Neural cell (in vitro differentiated cells): ENCODE measurements around the gene APPBP2. TPM values are rescaled to one million over a fixed set of nuclear protein-coding genes. Genes with fewer than 3 reads are reported as not detected.

Source experiments
- H2AFZ ChIP-seq: fragments of 200-600, 300-800 bp; sonication (generic), shearing (Covaris generic); 2 replicates; pipeline ENCODE4 v1.6.0; 2014; ENCODE audit warnings: low read depth, mild to moderate bottlenecking, antibody characterized with exemption, low read length, moderate library complexity
- H3F3A ChIP-seq: fragments of 200-600 bp; shearing (Covaris generic); 2 replicates; pipeline ENCODE4 v1.6.1; 2016; ENCODE audit warnings: mild to moderate bottlenecking, moderate library complexity, mixed read lengths, antibody characterized with exemption, low read length; ENCODE audit not compliant: insufficient read depth, poor library complexity, severe bottlenecking
- H3K27ac ChIP-seq: fragments of 200-600, 300-800 bp; sonication (generic), shearing (Covaris generic); 2 replicates; pipeline ENCODE4 v1.5.1; 2014; ENCODE audit warnings: mild to moderate bottlenecking, low read length, moderate library complexity
- H3K27me3 ChIP-seq: fragments of 300-800, 200-600 bp; sonication (generic), shearing (Covaris generic); 2 replicates; pipeline ENCODE4 v1.6.0; 2014; ENCODE audit warnings: mild to moderate bottlenecking, low read depth, low read length, moderate library complexity; ENCODE audit not compliant: insufficient read depth
- H3K36me3 ChIP-seq: fragments of 300-800, 200-600 bp; sonication (generic), shearing (Covaris generic); 2 replicates; pipeline ENCODE4 v1.5.1; 2014; ENCODE audit warnings: mild to moderate bottlenecking, antibody characterized with exemption, low read length, moderate library complexity; ENCODE audit not compliant: insufficient read depth
- H3K4me2 ChIP-seq: fragments of 300-800, 200-600 bp; sonication (generic), shearing (Covaris generic); 2 replicates; pipeline ENCODE4 v1.6.0; 2014; ENCODE audit warnings: mild to moderate bottlenecking, low read length
- H3K4me3 ChIP-seq: fragments of 300-800, 200-600 bp; sonication (generic), shearing (Covaris generic); 2 replicates; pipeline ENCODE4 v1.5.1; 2014; ENCODE audit warnings: mild to moderate bottlenecking, low read length, moderate library complexity
- H3K79me2 ChIP-seq: fragments of 200-600 bp; shearing (Covaris generic); replicated peaks from 2 replicates; pipeline ENCODE4 v1.6.0; 2014; ENCODE audit warnings: mild to moderate bottlenecking, low read length, moderate library complexity; ENCODE audit not compliant: insufficient read depth
- H3K9ac ChIP-seq: fragments of 300-800, 200-600 bp; sonication (generic), shearing (Covaris generic); 2 replicates; pipeline ENCODE4 v1.6.1; 2016; ENCODE audit warnings: mild to moderate bottlenecking, low read length, mixed read lengths
- H3K9me2 ChIP-seq: fragments of 200-600 bp; shearing (Covaris generic); 2 replicates; pipeline ENCODE4 v1.6.1; 2016; ENCODE audit warnings: mild to moderate bottlenecking, low read length, mixed read lengths; ENCODE audit not compliant: insufficient read depth
- H3K9me3 ChIP-seq: fragments of 200-600, 300-800 bp; sonication (generic), shearing (Covaris generic); 2 replicates; pipeline ENCODE4 v1.6.1; 2016; ENCODE audit warnings: mild to moderate bottlenecking, mixed run types, low read length, moderate library complexity, mixed read lengths
- H4K20me1 ChIP-seq: fragments of 200-600 bp; shearing (Covaris generic); 2 replicates; pipeline ENCODE4 v1.6.1; 2016; ENCODE audit warnings: mild to moderate bottlenecking, mixed run types; ENCODE audit not compliant: insufficient read depth
- CTCF ChIP-seq: fragments of 450-650 bp; IDR thresholded peaks from 2 replicates; pipeline ENCODE4 v1.5.1; 2014; ENCODE audit warnings: antibody characterized with exemption, mild to moderate bottlenecking, moderate library complexity; ENCODE audit not compliant: poor library complexity, severe bottlenecking
- EP300 ChIP-seq: fragments of 450-650 bp; conservative IDR thresholded peaks from 2 replicates; pipeline ENCODE4 v1.6.1; 2014; ENCODE audit warnings: antibody characterized with exemption, mild to moderate bottlenecking, moderate library complexity; ENCODE audit not compliant: poor library complexity, severe bottlenecking
- EZH2 ChIP-seq: fragments of 200-600, 300-800 bp; shearing (Covaris generic), sonication (generic); IDR thresholded peaks from 2 replicates; pipeline ENCODE4 v1.6.1; 2014; ENCODE audit warnings: antibody characterized with exemption, low read length, borderline replicate concordance, mild to moderate bottlenecking; ENCODE audit not compliant: insufficient read depth, poor library complexity, severe bottlenecking
- MXI1 ChIP-seq: fragments of 450-650 bp; conservative IDR thresholded peaks from 2 replicates; pipeline ENCODE4 v1.6.1; 2014; ENCODE audit warnings: antibody characterized with exemption, mild to moderate bottlenecking; ENCODE audit not compliant: poor library complexity, severe bottlenecking
- POLR2AphosphoS5 ChIP-seq: IDR thresholded peaks from 2 replicates; pipeline ENCODE4 v1.6.1; 2012
- RAD21 ChIP-seq: fragments of 450-650 bp; conservative IDR thresholded peaks from 2 replicates; pipeline ENCODE4 v1.6.1; 2014; ENCODE audit warnings: antibody characterized with exemption, mild to moderate bottlenecking, moderate library complexity
- REST ChIP-seq: IDR thresholded peaks from 2 replicates; pipeline ENCODE4 v1.6.1; 2012; ENCODE audit warnings: borderline replicate concordance
- SMC3 ChIP-seq: fragments of 450-650 bp; conservative IDR thresholded peaks from 2 replicates; pipeline ENCODE4 v1.6.1; 2014; ENCODE audit warnings: antibody characterized with exemption, mild to moderate bottlenecking, moderate library complexity; ENCODE audit not compliant: poor library complexity
- TAF1 ChIP-seq: IDR thresholded peaks from 2 replicates; pipeline ENCODE4 v1.6.1; 2012; ENCODE audit warnings: low read depth
- polyA plus RNA-seq: library from polyadenylated mRNA; depleted of rRNA; stranded (reverse); fragments of >200 nt; gene quantifications from 2 replicates; pipeline ENCODE4 v1.2.3, GENCODE V29; 2014

APPBP2 gene
- polyA plus RNA-seq, 1 donor from 2014 or later, result 40.4 TPM

GRCh38 chr17:60473788-60474187 is 52.3 kb downstream of the APPBP2 start:
- no peak overlapping the region for H3K4me3 ChIP-seq
- no peak overlapping the region for H3K4me2 ChIP-seq
- H4K20me1 ChIP-seq, result peaks cover 4% of the 10 kb centered on the region
- TF ChIP-seq EP300 (no peak), POLR2AphosphoS5 (no peak), MXI1 (no peak), CTCF (no peak), REST (no peak), RAD21 (no peak), SMC3 (no peak), EZH2 (no peak), TAF1 (no peak)
- peaks cover 10% of the 10 kb centered on the region for H3K36me3 ChIP-seq
- H3K9me3 ChIP-seq, result no peaks in the 10 kb centered on the region
- H3F3A ChIP-seq, result no peaks in the 10 kb centered on the region
- H3K9me2 ChIP-seq, result no peaks in the 10 kb centered on the region
- no peak overlapping the region for H3K27ac ChIP-seq
- no peaks in the 10 kb centered on the region for H3K27me3 ChIP-seq
- no peak overlapping the region for H2AFZ ChIP-seq
- H3K79me2 ChIP-seq, result no peaks in the 10 kb centered on the region
- H3K9ac ChIP-seq, result no peak overlapping the region

GRCh38 chr17:60472449-60472848 is 53.6 kb downstream of the APPBP2 start:
- no peak overlapping the region for H3K4me3 ChIP-seq
- no peak overlapping the region for H3K27ac ChIP-seq

More at GRCh38 chr17:60472449-60472848, 53.6 kb downstream of the APPBP2 start:
- no peaks in the 10 kb centered on the region for H3F3A ChIP-seq
- H3K4me2 ChIP-seq, result no peak overlapping the region
- H3K27me3 ChIP-seq, result no peaks in the 10 kb centered on the region
- H3K9me3 ChIP-seq, result no peaks in the 10 kb centered on the region
- no peaks in the 10 kb centered on the region for H3K9me2 ChIP-seq
- H4K20me1 ChIP-seq, result peaks cover 4% of the 10 kb centered on the region
- peaks cover 10% of the 10 kb centered on the region for H3K36me3 ChIP-seq
- TF ChIP-seq REST, result no peak
- TF ChIP-seq EP300, result no peak
- TF ChIP-seq EZH2, result no peak
- no peak for TF ChIP-seq RAD21
- TF ChIP-seq MXI1, result no peak
- TF ChIP-seq CTCF, result no peak
- TF ChIP-seq POLR2AphosphoS5, result no peak
- TF ChIP-seq SMC3, result no peak
- TF ChIP-seq TAF1, result no peak
- no peak overlapping the region for H2AFZ ChIP-seq
- no peaks in the 10 kb centered on the region for H3K79me2 ChIP-seq
- H3K9ac ChIP-seq, result no peak overlapping the region
